B cell (primary cell): ENCODE data around the gene PPP2R5C. TPM values are rescaled to one million over a fixed set of nuclear protein-coding genes. Genes with fewer than 3 reads are reported as not detected.

Experiments
- ATAC-seq: fragments of 200-7000 bp; cut with Tn5 transposase; one replicate; pipeline ENCODE4 v1.10.0; 2021; ENCODE audit warnings: low read depth, mild to moderate bottlenecking, moderate number of reproducible peaks, moderate library complexity
- CTCF ChIA-PET: fragments of 350-600 bp; sonication (Branson Sonifier 250); formaldehyde crosslinking; loops from one replicate; lab custom pipeline; 2021; ENCODE audit warnings: antibody characterized with exemption, inconsistent platforms; lab: Charles Lee
- POLR2A ChIA-PET: fragments of 350-600 bp; sonication (Branson Sonifier 250); formaldehyde crosslinking; loops from one replicate; lab custom pipeline; 2021; ENCODE audit warnings: antibody characterized with exemption; lab: Charles Lee
- DNase-seq: peaks from one replicate; pipeline ENCODE4 v3.0.0; 2013
- H2AFZ ChIP-seq: 2 replicates; pipeline ENCODE4 v1.6.1; 2012; ENCODE audit warnings: mild to moderate bottlenecking, low read depth, low read length; ENCODE audit not compliant: insufficient read depth, poor library complexity, severe bottlenecking
- H3K27ac ChIP-seq, 2 donors: 1 replicate in 1 of 2; 2 replicates in 1 of 2; pipeline ENCODE4 v1.5.1; 2012 to 2013; ENCODE audit warnings: low read length in 2 of 2, mild to moderate bottlenecking in 2 of 2, moderate library complexity in 1 of 2
- H3K27me3 ChIP-seq, 4 experiments: fragments of 200-600 bp in 1 of 4; sonication (generic) in 1 of 4; replicated peaks in 1 of 4; 1 replicate in 2 of 4; 2 replicates in 2 of 4; pipeline versions ENCODE4 v1.6.1 to v1.7.0; 2013 to 2016; ENCODE audit warnings: low read length in 3 of 4, mild to moderate bottlenecking in 2 of 4, mixed read lengths in 1 of 4, moderate library complexity in 1 of 4; ENCODE audit not compliant: insufficient read depth in 4 of 4, control insufficient read depth in 3 of 4; ENCODE audit errors: control extremely low read depth in 1 of 4
- H3K36me3 ChIP-seq, 2 experiments: replicated peaks in 1 of 2; 1 replicate in 1 of 2; 2 replicates in 1 of 2; pipeline versions ENCODE4 v1.6.1 to v1.7.1; 2013; ENCODE audit warnings: low read length in 1 of 2; ENCODE audit not compliant: insufficient read depth in 2 of 2, control insufficient read depth in 1 of 2; ENCODE audit errors: control extremely low read depth in 1 of 2, extremely low read depth in 1 of 2
- H3K4me1 ChIP-seq, 2 donors: fragments of 200-600 bp in 1 of 2; sonication (generic) in 1 of 2; 1 replicate in 1 of 2; 2 replicates in 1 of 2; pipeline versions ENCODE4 v1.5.1 to v1.6.1; 2013 to 2017; ENCODE audit warnings: low read length in 2 of 2; ENCODE audit not compliant: control insufficient read depth in 2 of 2, insufficient read depth in 2 of 2
- H3K4me2 ChIP-seq: replicated peaks from 2 replicates; pipeline ENCODE3; 2012; ENCODE audit warnings: mild to moderate bottlenecking, low read depth, low read length; ENCODE audit not compliant: poor library complexity, severe bottlenecking
- H3K4me3 ChIP-seq, 5 experiments: fragments of 200-600 bp in 1 of 5; sonication (generic) in 1 of 5; 1 replicate in 3 of 5; 2 replicates in 2 of 5; pipeline versions ENCODE4 v1.5.1 to v1.7.0; 2011 to 2016; ENCODE audit warnings: low read length in 4 of 5, mild to moderate bottlenecking in 4 of 5, low read depth in 2 of 5, control low read depth in 1 of 5, moderate library complexity in 1 of 5; ENCODE audit not compliant: insufficient read depth in 1 of 5; ENCODE audit errors: control extremely low read depth in 1 of 5, extremely low read depth in 1 of 5
- H3K79me2 ChIP-seq: fragments of 200-600 bp; sonication (generic); one replicate; pipeline ENCODE4 v1.6.0; 2016; ENCODE audit warnings: low read length; ENCODE audit not compliant: control insufficient read depth, insufficient read depth
- H3K9ac ChIP-seq: fragments of 200-600 bp; sonication (generic); 2 replicates; pipeline ENCODE4 v1.6.1; 2017; ENCODE audit warnings: mild to moderate bottlenecking, low read length, moderate library complexity
- H3K9me3 ChIP-seq, 3 donors: one replicate each; pipeline versions ENCODE4 v1.6.1 to v1.7.1; 2013; ENCODE audit warnings: low read length in 2 of 3; ENCODE audit not compliant: control insufficient read depth in 2 of 3, insufficient read depth in 1 of 3; ENCODE audit errors: control extremely low read depth in 1 of 3
- H4K20me1 ChIP-seq: 2 replicates; pipeline ENCODE4 v1.6.0; 2012; ENCODE audit warnings: mild to moderate bottlenecking, low read length; ENCODE audit not compliant: insufficient read depth, control insufficient read depth, poor library complexity, severe bottlenecking
- H3K27ac Mint-ChIP-seq: one replicate; pipeline ENCODE4 v1.8.0; 2021; ENCODE audit warnings: mixed read lengths
- H3K27me3 Mint-ChIP-seq: one replicate; pipeline ENCODE4 v1.8.0; 2021; ENCODE audit warnings: mixed read lengths
- H3K4me1 Mint-ChIP-seq: one replicate; pipeline ENCODE4 v1.8.0; 2021; ENCODE audit warnings: mixed read lengths
- H3K4me3 Mint-ChIP-seq: one replicate; pipeline ENCODE4 v1.8.0; 2021; ENCODE audit warnings: mixed read lengths
- H3K9me3 Mint-ChIP-seq: one replicate; pipeline ENCODE4 v1.8.0; 2022; ENCODE audit warnings: mixed read lengths; ENCODE audit not compliant: insufficient read depth
- EZH2 ChIP-seq: IDR thresholded peaks from 2 replicates; pipeline ENCODE4 v1.6.1; 2012; ENCODE audit warnings: borderline replicate concordance, low read depth, mild to moderate bottlenecking, moderate library complexity, low read length; ENCODE audit not compliant: insufficient read depth, poor library complexity, severe bottlenecking
- WGBS: methylation state at CpG from one replicate; pipeline ENCODE4 v1.1.5; 2013; ENCODE audit warnings: missing lambda C conversion rate; ENCODE audit not compliant: insufficient coverage; 5-methylcytosine and 5-hydroxymethylcytosine counted together
- intact Hi-C: fragments of 100-400 bp; cut with micrococcal nuclease; formaldehyde crosslinking; loops from one replicate; pipeline ENCODE4 v1.10.0; 2022
- polyA plus RNA-seq: library from polyadenylated mRNA; depleted of rRNA; stranded (reverse); fragments of >200 nt; gene quantifications from 2 replicates; pipeline ENCODE4 v1.2.3, GENCODE V29; 2012
- total RNA-seq, 2 donors: library from RNA; stranded (reverse); fragments of 120-200 nt in 1 of 2; gene quantifications; 1 replicate in 1 of 2; 2 replicates in 1 of 2; pipeline versions ENCODE4 v1.2.3 to v1.2.4, GENCODE V29; 2013 to 2022
- TF ChIP-seq, protein P1 (sequence below): fragments of 200-600 bp; IDR thresholded peaks from one replicate; pipeline ENCODE4 v1.8.0; 2022; ENCODE audit warnings: antibody characterized with exemption, mild to moderate bottlenecking

The PPP2R5C gene
- total and polyA plus RNA-seq, 2 donors (not counting 1 experiment from before 2014, with no cell fraction given): 91.7 to 330 TPM

DNA sequence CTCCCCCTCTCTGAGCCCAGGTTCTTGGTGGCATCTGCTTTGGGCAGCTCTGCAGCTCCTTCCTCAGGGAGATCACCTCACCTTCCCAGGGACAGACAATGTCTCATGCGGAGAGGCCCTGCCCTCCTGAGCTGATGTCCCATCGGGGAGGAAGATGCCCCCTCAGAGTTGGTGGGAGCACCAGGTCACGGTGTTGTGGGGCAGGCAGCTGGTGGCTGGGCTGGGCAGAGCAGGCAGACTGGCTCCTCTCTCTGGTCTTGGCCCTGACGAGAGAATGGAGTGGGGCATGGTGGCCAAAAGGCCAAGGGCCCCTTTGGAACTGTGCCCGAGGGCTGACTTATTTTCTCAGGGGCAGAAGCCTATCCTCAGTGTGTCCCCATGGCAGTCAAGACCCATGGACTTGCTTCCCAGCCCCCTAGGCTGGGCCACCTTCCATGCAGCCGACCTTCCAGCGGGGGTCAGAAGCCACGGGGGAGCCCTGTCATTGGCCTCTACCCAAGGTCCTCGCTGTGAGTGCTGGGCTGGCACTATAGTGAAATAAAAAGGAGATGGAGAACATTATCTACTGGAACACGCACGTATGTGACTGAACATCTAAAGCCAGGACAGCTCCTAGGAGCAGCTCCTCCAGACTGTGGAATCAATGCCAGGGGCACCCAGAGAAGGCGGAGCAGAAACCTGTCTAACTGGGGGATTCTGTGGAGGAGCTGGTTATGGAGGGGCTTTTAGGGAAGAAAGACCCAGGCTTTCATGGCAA is 21.9 kb downstream of the PPP2R5C start:
- 94% methylated on average over 12 of the region's 12 CpGs for WGBS
- peak overlapping the region; percentile 60 for H3K4me3 Mint-ChIP-seq

DNA sequence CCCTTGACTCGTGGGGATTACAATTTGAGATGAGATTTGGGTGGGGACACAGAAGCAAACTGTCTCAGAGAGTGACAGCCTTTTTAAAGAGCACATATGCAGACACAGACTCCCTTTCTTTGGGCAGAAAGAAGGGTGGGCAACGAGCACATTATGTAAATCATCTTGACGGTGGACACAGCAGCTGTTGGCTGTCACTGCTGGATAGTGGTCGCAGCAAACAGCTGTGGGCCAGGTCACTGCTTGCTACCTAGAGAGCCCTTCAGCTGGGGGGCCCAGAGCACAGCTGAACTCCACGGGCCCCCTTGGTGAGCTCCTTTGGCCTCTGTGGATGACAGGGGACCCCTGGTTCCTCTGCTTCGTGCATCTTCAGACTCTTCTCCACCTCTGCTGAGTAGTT is 23.1 kb downstream of the PPP2R5C start:
- CTCF ChIA-PET: interaction anchor here (1.3 to 2.0 kb wide), 2 partner anchors 14 to 25 kb away, joined by 5 to 12 read pairs; no protein-coding TSS in a partner anchor

More for the DNA sequence above, 21.9 kb downstream of the PPP2R5C start:
- ChIA-PET CTCF (interaction anchor here (0.6 to 2.0 kb wide), 3 partner anchors 13 to 55 kb away, joined by 3 to 12 read pairs (median 5); no protein-coding TSS in a partner anchor), POLR2A (interaction anchor here (0.7 kb wide), 1 partner anchor 526 kb away, joined by 7 read pairs; no protein-coding TSS in a partner anchor)
- Histone ChIP-seq H3K9ac (no peak overlapping the region), H3K27ac (no peak overlapping the region), H2AFZ (no peak overlapping the region), H3K9me3 (peaks cover 0 to 3% (median 0%) of the 10 kb centered on the region in 3 donors), H3K36me3 (peaks cover 0 to 3% of the 10 kb centered on the region in 2 experiments), H4K20me1 (peaks cover 31% of the 10 kb centered on the region), H3K4me2 (no peak overlapping the region), H3K27me3 (peaks cover 0 to 5% (median 2%) of the 10 kb centered on the region in 4 experiments), H3K4me3 (no peak overlapping the region), H3K4me1 (peaks cover 9 to 10% of the 10 kb centered on the region in 2 donors), H3K79me2 (peaks cover 63% of the 10 kb centered on the region)
- no peak for DNase-seq
- Mint-ChIP-seq H3K4me1 (peaks cover 26% of the 10 kb centered on the region), H3K27ac (peak overlapping the region; percentile 41), H3K9me3 (no peaks in the 10 kb centered on the region), H3K27me3 (no peaks in the 10 kb centered on the region)
- intact Hi-C loops: no loop called here
- TF ChIP-seq EZH2: no peak
- no peak for ATAC-seq

More for the DNA sequence above, 23.1 kb downstream of the PPP2R5C start:
- H3K27me3 Mint-ChIP-seq: no peaks in the 10 kb centered on the region
- H3K4me3 Mint-ChIP-seq: no peak overlapping the region
- H3K4me2 ChIP-seq: no peak overlapping the region
- TF ChIP-seq, protein P1, sequence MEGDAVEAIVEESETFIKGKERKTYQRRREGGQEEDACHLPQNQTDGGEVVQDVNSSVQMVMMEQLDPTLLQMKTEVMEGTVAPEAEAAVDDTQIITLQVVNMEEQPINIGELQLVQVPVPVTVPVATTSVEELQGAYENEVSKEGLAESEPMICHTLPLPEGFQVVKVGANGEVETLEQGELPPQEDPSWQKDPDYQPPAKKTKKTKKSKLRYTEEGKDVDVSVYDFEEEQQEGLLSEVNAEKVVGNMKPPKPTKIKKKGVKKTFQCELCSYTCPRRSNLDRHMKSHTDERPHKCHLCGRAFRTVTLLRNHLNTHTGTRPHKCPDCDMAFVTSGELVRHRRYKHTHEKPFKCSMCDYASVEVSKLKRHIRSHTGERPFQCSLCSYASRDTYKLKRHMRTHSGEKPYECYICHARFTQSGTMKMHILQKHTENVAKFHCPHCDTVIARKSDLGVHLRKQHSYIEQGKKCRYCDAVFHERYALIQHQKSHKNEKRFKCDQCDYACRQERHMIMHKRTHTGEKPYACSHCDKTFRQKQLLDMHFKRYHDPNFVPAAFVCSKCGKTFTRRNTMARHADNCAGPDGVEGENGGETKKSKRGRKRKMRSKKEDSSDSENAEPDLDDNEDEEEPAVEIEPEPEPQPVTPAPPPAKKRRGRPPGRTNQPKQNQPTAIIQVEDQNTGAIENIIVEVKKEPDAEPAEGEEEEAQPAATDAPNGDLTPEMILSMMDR: no peak
- TF ChIP-seq EZH2: no peak
- POLR2A ChIA-PET: no interaction called here
- intact Hi-C loops: no loop called here
- H3K9me3 ChIP-seq: peaks cover 0 to 3% (median 0%) of the 10 kb centered on the region in 3 donors
- peaks cover 26% of the 10 kb centered on the region for H4K20me1 ChIP-seq
- H3K9ac ChIP-seq: no peak overlapping the region
- 88% methylated on average over 5 of the region's 6 CpGs for WGBS
- DNase-seq (no peak), ATAC-seq (no peak)
- no peak overlapping the region for H3K4me3 ChIP-seq
- H3K27ac ChIP-seq: no peak overlapping the region
- H3K9me3 Mint-ChIP-seq: no peaks in the 10 kb centered on the region
- H3K36me3 ChIP-seq: peaks cover 0 to 3% of the 10 kb centered on the region in 2 experiments
- peaks cover 9 to 10% of the 10 kb centered on the region in 2 donors for H3K4me1 ChIP-seq
- H3K27me3 ChIP-seq: peaks cover 0 to 5% (median 2%) of the 10 kb centered on the region in 4 experiments
- peaks cover 51% of the 10 kb centered on the region for H3K79me2 ChIP-seq
- no peak overlapping the region for H3K27ac Mint-ChIP-seq
- H2AFZ ChIP-seq: no peak overlapping the region
- peaks cover 18% of the 10 kb centered on the region for H3K4me1 Mint-ChIP-seq
